K562 (cell line): Measurements from ENCODE around the gene HMCN1. TPM values are rescaled to one million over a fixed set of nuclear protein-coding genes. Genes with fewer than 3 reads are reported as not detected.

Experiments
- ATAC-seq: fragments of 200-7000 bp; cut with Tn5 transposase; 3 replicates; pipeline ENCODE4 v1.9.1; 2020; ENCODE audit warnings: moderate library complexity
- BruUV-seq: library from RNA; stranded (reverse); fragments of 400-500 nt; replicated peaks from 2 replicates; lab custom pipeline; 2021; lab: Mats Ljungman, UMichigan
- CTCF ChIA-PET: fragments of 300-600 bp; formaldehyde crosslinking; extraction: SDS; loops from one replicate; lab custom pipeline; 2021; ENCODE audit warnings: low intra/inter-chr PET ratio; lab: Yijun Ruan, JAX
- POLR2A ChIA-PET: fragments of 300-600, 350-650 bp; sonication (Branson Sonifier 250); formaldehyde crosslinking; extraction: SDS; loops from one replicate; lab custom pipeline; 2021; ENCODE audit warnings: antibody characterized with exemption, inconsistent platforms; lab: Yijun Ruan, JAX
- DNase-seq, 4 experiments: peaks; one replicate each; pipeline versions ENCODE4 v3.0.0 to v3.0.0-alpha.2; 2011 to 2018; ENCODE audit warnings: low spot score in 3 of 4, mixed read lengths in 3 of 4; ENCODE audit errors: extremely low read depth in 1 of 4
- FAIRE-seq: peaks from 2 replicates; lab custom pipeline; 2011; peaks lifted over from hg19 to GRCh38; lab: Jason Lieb, UNC
- H2AFZ ChIP-seq: 2 replicates; pipeline ENCODE4 v1.6.0; 2011; ENCODE audit warnings: low read depth, low read length, control low read depth, inconsistent platforms
- H3K27ac ChIP-seq: fragments of 200-600 bp; 3 replicates; pipeline ENCODE4 v1.8.0; 2011; ENCODE audit warnings: low read depth, mild to moderate bottlenecking, control low read depth, inconsistent platforms, low read length, moderate library complexity, mixed read lengths; ENCODE audit errors: extremely low read depth
- H3K27me3 ChIP-seq, 2 experiments: fragments of 300-600 bp in 1 of 2; 2 replicates in 1 of 2; 3 replicates in 1 of 2; pipeline versions ENCODE4 v1.6.0 to v1.8.0; 2011; ENCODE audit warnings: inconsistent platforms in 2 of 2, low read length in 2 of 2, mild to moderate bottlenecking in 1 of 2, mixed read lengths in 1 of 2, moderate library complexity in 1 of 2; ENCODE audit not compliant: control insufficient read depth in 2 of 2, insufficient read depth in 2 of 2
- H3K36me3 ChIP-seq: fragments of 300-600 bp; 3 replicates; pipeline ENCODE4 v1.8.0; 2011; ENCODE audit warnings: mild to moderate bottlenecking, low read length, inconsistent platforms; ENCODE audit not compliant: control insufficient read depth, insufficient read depth
- H3K4me1 ChIP-seq, 2 experiments: fragments of 200-600 bp in 1 of 2; replicated peaks in 1 of 2; 2 replicates in 1 of 2; 3 replicates in 1 of 2; pipeline versions ENCODE4 v1.5.1 to v1.8.0; 2011; ENCODE audit warnings: inconsistent platforms in 2 of 2, low read length in 2 of 2, mild to moderate bottlenecking in 1 of 2, mixed read lengths in 1 of 2, moderate library complexity in 1 of 2; ENCODE audit not compliant: control insufficient read depth in 2 of 2, insufficient read depth in 2 of 2
- H3K4me2 ChIP-seq: 2 replicates; pipeline ENCODE4 v1.6.1; 2011; ENCODE audit warnings: low read length, control low read depth, inconsistent platforms, mixed read lengths; ENCODE audit not compliant: insufficient read depth
- H3K4me3 ChIP-seq: fragments of 200-600 bp; sonication (generic), shearing (Covaris generic); 2 replicates; pipeline ENCODE4 v1.5.1; 2016; ENCODE audit warnings: control low read depth, inconsistent platforms
- H3K79me2 ChIP-seq: fragments of 200-600 bp; 3 replicates; pipeline ENCODE4 v1.8.0; 2011; ENCODE audit warnings: low read length, inconsistent platforms; ENCODE audit not compliant: control insufficient read depth, insufficient read depth
- H3K9ac ChIP-seq, 2 experiments: 2 replicates each; pipeline versions ENCODE4 v1.6.0 to v1.6.1; 2011; ENCODE audit warnings: low read depth in 2 of 2, low read length in 2 of 2, control low read depth in 1 of 2, inconsistent platforms in 1 of 2, mild to moderate bottlenecking in 1 of 2, mixed read lengths in 1 of 2; ENCODE audit not compliant: insufficient read depth in 1 of 2
- H3K9me1 ChIP-seq: one replicate; pipeline ENCODE4 v1.6.0; 2011; ENCODE audit warnings: inconsistent platforms, mild to moderate bottlenecking, low read length, moderate library complexity; ENCODE audit not compliant: control insufficient read depth, insufficient read depth
- H3K9me3 ChIP-seq: replicated peaks from 2 replicates; pipeline ENCODE4 v1.5.1; 2011; ENCODE audit warnings: low read depth, low read length, inconsistent platforms; ENCODE audit not compliant: control insufficient read depth, insufficient read depth
- H4K20me1 ChIP-seq: replicated peaks from 2 replicates; pipeline ENCODE4 v1.6.1; 2011; ENCODE audit warnings: low read length, inconsistent platforms, mixed read lengths; ENCODE audit not compliant: control insufficient read depth, insufficient read depth
- BRF2 ChIP-seq: IDR thresholded peaks from 3 replicates; pipeline ENCODE4 v1.6.1; 2011; ENCODE audit warnings: borderline replicate concordance, mild to moderate bottlenecking; ENCODE audit not compliant: insufficient read length, insufficient read depth
- IFI16 ChIP-seq: fragments of 250-450 bp; sonication (Bioruptor Pico); IDR thresholded peaks from 2 replicates; pipeline ENCODE4 v2.1.2; 2022; ENCODE audit warnings: mild to moderate bottlenecking, inconsistent platforms
- TRIM24 ChIP-seq, 2 experiments: fragments of 450-650 bp; IDR thresholded peaks; 2 replicates each; pipeline ENCODE4 v1.6.1; 2016
- ZKSCAN8 ChIP-seq: fragments of 200-800 bp; sonication (Bioruptor generic); IDR thresholded peaks from 2 replicates; pipeline ENCODE4 v1.6.1; 2016; ENCODE audit warnings: missing genetic modification characterization, missing compliant biosample characterization
- ZNF165 ChIP-seq: fragments of 250-450 bp; sonication (Bioruptor Pico); IDR thresholded peaks from 2 replicates; pipeline ENCODE4 v1.4.0; 2020; ENCODE audit warnings: borderline replicate concordance
- ZNF75A ChIP-seq: fragments of 450-650 bp; formaldehyde crosslinking; IDR thresholded peaks from 2 replicates; pipeline ENCODE4 v1.4.0; 2020; ENCODE audit warnings: mild to moderate bottlenecking
- ZNF77 ChIP-seq: fragments of 250-450 bp; sonication (Bioruptor Pico); IDR thresholded peaks from 2 replicates; pipeline ENCODE4 v1.5.0; 2020
- WGBS: fragments of 100-300 bp; shearing (Covaris generic); methylation state at CpG from one replicate; pipeline ENCODE4 v1.1.6; 2016; ENCODE audit warnings: low coverage, mixed read lengths; ENCODE audit not compliant: insufficient coverage; ENCODE audit errors: missing lambda C conversion rate; 5-methylcytosine and 5-hydroxymethylcytosine counted together
- in situ Hi-C: fragments of 300-500 bp; cut with MboI; formaldehyde crosslinking; loops from 4 replicates; pipeline ENCODE4 v1.15.0; 2018; ENCODE audit warnings: inconsistent platforms, mixed read lengths
- intact Hi-C: fragments of 100-400 bp; cut with micrococcal nuclease; formaldehyde crosslinking; loops from 2 replicates; pipeline ENCODE4 v1.14.2; 2022
- polyA plus RNA-seq, 8 experiments: library from polyadenylated mRNA; depleted of rRNA in 4 of 8; stranded (reverse) in 5 of 8; unstranded in 3 of 8; fragments of >200 nt; fragmentation: Nextera tagmentation in 2 of 8; fragmentation: Illumina TruSeq in 1 of 8; extraction: Ambion mirVana in 2 of 8; extraction: Trizol in 1 of 8; gene quantifications; 2 replicates each; pipeline versions ENCODE4 v1.2.1 to v1.2.3, GENCODE V29; 2011 to 2014; ENCODE audit warnings: inconsistent platforms in 1 of 8, missing spikeins in 1 of 8
- total RNA-seq, 7 experiments: library from RNA; depleted of rRNA in 6 of 7; stranded (reverse); fragments of >200 nt in 6 of 7; fragmentation: Illumina TruSeq in 2 of 7; extraction: Trizol in 2 of 7; gene quantifications; 2 replicates each; pipeline versions ENCODE4 v1.2.1 to v1.2.3, GENCODE V29; 2011 to 2021; ENCODE audit warnings: low replicate concordance in 1 of 7
- TF ChIP-seq, protein P1 (sequence below), 2 experiments: fragments of 450-650 bp; IDR thresholded peaks; 2 replicates each; pipeline ENCODE4 v1.6.1; 2018; ENCODE audit warnings: mild to moderate bottlenecking in 2 of 2, low read depth in 1 of 2; ENCODE audit not compliant: partially characterized antibody in 2 of 2
- TF ChIP-seq, protein P2 (sequence below): fragments of 250-450 bp; sonication (Bioruptor Pico); IDR thresholded peaks from 2 replicates; pipeline ENCODE4 v1.8.0; 2021; ENCODE audit warnings: moderate library complexity, mild to moderate bottlenecking, inconsistent platforms

Gene HMCN1
- total and polyA plus RNA-seq, 9 of the 15 experiments (the other 6 are each of a cell fraction or from before 2014, with no cell fraction given), result 0.07 to 0.36 (median 0.21) TPM

GRCh38 chr1:185964946-185965345 is 230.8 kb downstream of the HMCN1 start:
- no peak overlapping the region for H3K4me3 ChIP-seq
- DNase-seq, result no peak
- in situ Hi-C loops, result no loop called here
- no peaks in the 10 kb centered on the region for H3K27me3 ChIP-seq
- no peak for TF ChIP-seq ZNF75A (CRISPR knock-in tag)
- TF ChIP-seq BRF2, result no peak
- no peak for TF ChIP-seq ZKSCAN8
- TF ChIP-seq TRIM24 (IDR thresholded peaks at IDR 0.05), result no peak
- no peak for TF ChIP-seq ZNF77
- TF ChIP-seq, protein P1, sequence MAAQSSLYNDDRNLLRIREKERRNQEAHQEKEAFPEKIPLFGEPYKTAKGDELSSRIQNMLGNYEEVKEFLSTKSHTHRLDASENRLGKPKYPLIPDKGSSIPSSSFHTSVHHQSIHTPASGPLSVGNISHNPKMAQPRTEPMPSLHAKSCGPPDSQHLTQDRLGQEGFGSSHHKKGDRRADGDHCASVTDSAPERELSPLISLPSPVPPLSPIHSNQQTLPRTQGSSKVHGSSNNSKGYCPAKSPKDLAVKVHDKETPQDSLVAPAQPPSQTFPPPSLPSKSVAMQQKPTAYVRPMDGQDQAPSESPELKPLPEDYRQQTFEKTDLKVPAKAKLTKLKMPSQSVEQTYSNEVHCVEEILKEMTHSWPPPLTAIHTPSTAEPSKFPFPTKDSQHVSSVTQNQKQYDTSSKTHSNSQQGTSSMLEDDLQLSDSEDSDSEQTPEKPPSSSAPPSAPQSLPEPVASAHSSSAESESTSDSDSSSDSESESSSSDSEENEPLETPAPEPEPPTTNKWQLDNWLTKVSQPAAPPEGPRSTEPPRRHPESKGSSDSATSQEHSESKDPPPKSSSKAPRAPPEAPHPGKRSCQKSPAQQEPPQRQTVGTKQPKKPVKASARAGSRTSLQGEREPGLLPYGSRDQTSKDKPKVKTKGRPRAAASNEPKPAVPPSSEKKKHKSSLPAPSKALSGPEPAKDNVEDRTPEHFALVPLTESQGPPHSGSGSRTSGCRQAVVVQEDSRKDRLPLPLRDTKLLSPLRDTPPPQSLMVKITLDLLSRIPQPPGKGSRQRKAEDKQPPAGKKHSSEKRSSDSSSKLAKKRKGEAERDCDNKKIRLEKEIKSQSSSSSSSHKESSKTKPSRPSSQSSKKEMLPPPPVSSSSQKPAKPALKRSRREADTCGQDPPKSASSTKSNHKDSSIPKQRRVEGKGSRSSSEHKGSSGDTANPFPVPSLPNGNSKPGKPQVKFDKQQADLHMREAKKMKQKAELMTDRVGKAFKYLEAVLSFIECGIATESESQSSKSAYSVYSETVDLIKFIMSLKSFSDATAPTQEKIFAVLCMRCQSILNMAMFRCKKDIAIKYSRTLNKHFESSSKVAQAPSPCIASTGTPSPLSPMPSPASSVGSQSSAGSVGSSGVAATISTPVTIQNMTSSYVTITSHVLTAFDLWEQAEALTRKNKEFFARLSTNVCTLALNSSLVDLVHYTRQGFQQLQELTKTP (IDR thresholded peaks at IDR 0.05; ENCODE audit: low read depth in 1 of 2, partially characterized antibody in 2 of 2), result no peak
- TF ChIP-seq, protein P2, sequence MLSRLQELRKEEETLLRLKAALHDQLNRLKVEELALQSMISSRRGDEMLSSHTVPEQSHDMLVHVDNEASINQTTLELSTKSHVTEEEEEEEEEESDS (CRISPR knock-in tag), result no peak
- TF ChIP-seq ZNF165 (CRISPR knock-in tag), result no peak
- no peak for TF ChIP-seq IFI16 (CRISPR knock-in tag)
- H3K9me3 ChIP-seq, result no peaks in the 10 kb centered on the region
- H3K27ac ChIP-seq, result no peak overlapping the region
- H3K9me1 ChIP-seq, result no peaks in the 10 kb centered on the region
- intact Hi-C loops, result no loop called here
- peak overlapping the region in 1 of 2 experiments; percentile 10; a peak in 1 of 4 replicates for H3K9ac ChIP-seq
- ChIA-PET CTCF (no interaction called here), POLR2A (interaction anchor here (1.0 kb wide), 1 partner anchor 13 kb away, joined by 3 read pairs; no protein-coding TSS in a partner anchor)
- no peaks in the 10 kb centered on the region for H3K4me1 ChIP-seq
- H4K20me1 ChIP-seq, result no peaks in the 10 kb centered on the region
- H3K4me2 ChIP-seq, result no peak overlapping the region
- H3K79me2 ChIP-seq, result no peaks in the 10 kb centered on the region
- WGBS, result 4% methylated on average over 3 of the region's 3 CpGs
- H2AFZ ChIP-seq, result peak overlapping the region; percentile 13; the same call in 1 of the 2 replicates
- FAIRE-seq, result no peak
- BruUV-seq, result no TSS peak
- ATAC-seq, result no peak
- no peaks in the 10 kb centered on the region for H3K36me3 ChIP-seq
